NOMO-1 (cell line): ENCODE data around the gene NRK.
"Not testable (repeated sequence)": the region's sequence is repeated elsewhere in the genome, so short reads cannot be mapped to it uniquely, and the experiment has no call there.

Source experiments
- DNase-seq, 2 experiments: peaks; one replicate each; lab custom pipeline; 2025; ENCODE audit not compliant: unreplicated experiment in 2 of 2; lab: John Stamatoyannopoulos, UW

Gene NRK

DNA sequence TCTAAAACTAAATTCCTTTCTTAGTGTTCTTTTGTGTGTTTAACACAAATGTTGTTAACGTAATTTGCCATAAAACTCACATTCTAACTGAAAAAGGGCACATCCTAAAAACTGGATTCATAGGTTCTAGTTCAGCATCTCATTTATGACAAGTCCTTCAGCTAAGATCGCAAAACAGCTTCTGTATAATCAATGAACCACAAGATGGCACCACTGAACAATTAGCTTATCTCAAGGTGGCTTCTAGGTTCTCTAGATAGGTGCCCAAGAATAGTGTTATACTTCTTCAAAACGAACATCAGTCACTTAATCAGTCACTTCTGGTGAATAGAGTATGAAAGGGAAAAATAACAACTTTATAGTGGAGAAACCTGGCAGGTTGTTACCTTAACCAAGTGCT is 54.3 kb downstream of the NRK start:
- DNase-seq: peak in 1 of 2 experiments; percentile 19

DNA sequence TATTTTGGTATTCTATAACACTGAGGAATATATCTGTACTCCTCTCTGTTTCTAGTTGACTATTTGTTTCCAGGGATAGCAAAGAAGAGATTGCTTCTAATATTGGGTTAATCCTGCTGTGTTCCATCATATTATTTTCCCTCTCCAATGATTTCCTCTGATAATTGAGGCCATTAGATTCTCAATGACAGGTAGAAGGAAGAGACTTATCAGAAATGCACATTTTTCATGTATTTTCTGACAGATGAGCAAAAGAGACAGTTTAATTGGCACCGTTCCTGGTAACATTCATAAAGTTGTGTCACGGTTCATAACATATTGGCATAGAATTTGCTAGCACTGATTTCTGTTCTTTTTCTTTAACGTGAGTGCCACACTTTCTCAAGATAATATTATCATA is 58.2 kb downstream of the NRK start:
- no peak for DNase-seq

DNA sequence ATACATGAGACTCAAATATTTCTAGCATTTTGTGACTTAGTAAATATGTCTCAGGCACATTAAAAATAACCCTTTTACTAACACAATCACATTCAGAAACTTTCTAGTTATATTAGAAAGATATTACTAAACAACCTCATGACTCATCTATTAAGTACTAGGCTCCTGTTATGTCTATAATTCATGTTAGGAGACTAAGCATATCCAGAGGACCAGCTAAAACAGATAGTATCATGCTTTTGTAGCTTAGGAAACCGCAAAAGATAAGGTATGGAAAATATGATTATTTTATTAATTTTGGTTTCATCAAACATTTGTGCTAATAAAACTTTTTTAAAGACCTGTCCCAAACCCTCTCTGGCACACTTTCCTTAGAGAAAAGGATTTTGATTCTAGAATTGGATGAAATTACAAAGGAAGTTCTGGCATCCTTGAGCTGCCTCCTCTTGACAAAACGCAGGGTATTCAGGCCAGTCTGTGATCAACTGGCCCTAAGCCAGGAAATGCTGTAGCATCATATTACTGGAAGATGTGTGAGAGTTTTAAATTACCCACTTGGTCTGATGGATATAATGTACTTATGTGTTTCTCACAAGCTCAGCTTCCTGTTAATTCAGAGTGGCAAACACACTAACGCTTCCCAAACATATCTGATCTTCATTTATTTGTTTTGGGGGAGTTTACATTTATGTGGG is 60.4 kb downstream of the NRK start:
- DNase-seq: no peak

DNA sequence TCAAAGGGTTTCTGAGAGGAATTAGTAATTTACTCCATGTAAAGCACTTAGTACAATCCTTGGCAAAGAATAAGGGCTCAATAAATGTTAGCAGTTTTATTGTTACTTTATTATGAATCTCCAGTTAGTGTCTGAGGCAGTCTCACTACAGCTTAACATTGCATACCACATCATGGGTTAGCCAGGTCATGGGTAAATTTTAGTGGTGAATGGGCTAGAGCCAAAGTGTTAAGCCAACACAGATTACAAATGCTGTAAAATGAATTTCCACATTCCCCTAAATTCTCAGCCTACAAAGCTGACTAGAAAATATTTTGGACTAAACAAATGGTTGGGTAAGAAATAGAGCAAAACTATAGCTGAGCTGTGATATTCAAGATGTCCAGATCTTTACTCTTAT is 72.4 kb downstream of the NRK start:
- no peak for DNase-seq

DNA sequence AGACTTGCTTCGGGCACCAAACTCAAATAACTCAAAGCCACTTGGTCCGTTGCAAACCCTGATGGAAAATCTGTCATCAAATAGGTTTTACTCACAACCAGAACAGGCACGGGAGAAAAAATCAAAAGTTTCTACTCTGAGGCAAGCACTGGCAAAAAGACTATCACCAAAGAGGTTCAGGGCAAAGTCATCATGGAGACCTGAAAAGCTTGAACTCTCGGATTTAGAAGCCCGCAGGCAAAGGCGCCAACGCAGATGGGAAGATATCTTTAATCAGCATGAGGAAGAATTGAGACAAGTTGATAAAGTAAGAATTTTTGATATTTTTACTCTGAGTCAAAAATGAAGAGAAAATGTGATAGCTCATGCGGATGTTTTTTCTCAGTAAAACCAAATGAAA is 87.2 kb downstream of the NRK start:
- no peak for DNase-seq

DNA sequence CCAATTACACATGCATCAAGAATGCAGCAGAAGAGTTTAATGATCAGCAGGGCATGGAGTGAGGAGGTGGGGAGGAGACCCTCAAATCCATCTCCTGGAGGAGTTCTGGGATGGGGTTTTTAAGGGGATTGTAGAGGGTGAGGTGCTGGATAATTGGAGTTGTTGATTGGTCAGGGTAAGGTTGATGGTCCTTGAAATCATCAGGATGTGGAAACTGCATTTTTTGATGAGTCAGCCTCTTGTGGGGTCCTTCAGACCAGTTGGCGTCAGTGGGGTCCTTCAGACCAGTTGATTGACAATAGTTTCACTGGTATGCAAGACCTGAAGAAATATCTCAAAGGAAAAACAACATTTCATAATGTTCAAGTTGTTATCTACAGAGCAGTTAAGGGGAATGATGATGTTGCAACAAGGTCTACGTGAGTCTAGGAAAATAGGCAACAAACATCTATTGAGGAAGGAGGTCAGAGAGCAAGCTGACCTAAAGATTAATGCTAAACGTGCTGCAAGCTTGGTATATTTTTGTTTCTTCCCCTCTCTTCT is 88.3 kb downstream of the NRK start:
- no peak for DNase-seq

DNA sequence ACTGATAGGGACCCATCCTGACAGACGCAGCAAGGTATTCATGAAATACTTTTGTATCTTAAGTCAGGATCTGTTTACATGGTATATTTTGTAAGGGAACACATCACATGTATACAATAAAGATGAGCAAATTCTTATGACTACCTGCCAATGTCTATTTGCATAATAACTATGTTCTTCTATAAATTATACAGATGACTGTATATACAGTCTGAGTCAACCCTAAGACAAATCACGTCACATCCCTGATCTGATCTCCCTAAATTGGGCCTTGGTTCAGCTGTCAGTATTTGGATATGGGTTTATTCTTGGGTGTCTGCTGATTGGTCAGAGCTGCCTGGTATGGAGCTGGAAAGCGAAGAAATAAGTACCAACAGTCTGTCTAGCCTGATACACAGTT is 122.9 kb downstream of the NRK start:
- DNase-seq: no peak

DNA sequence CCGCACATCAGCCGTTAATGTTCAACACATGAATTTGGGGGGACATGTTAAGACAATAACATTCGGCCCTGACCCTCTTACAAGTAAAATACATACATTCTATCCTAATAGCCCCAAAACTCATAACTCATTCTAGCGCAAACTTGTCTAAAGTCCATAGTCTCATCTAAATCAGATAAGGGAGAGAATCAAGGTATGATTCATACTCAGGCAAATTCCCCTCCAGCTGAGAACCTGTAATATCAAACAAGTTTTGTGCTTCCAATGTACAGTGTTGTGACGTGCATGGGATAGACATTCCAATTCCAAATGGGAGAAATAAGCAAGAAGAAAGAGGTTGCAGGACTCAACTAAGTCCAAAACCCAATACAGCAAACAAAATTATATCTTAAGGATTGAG is 147.1 kb downstream of the NRK start:
- no peak for DNase-seq

DNA sequence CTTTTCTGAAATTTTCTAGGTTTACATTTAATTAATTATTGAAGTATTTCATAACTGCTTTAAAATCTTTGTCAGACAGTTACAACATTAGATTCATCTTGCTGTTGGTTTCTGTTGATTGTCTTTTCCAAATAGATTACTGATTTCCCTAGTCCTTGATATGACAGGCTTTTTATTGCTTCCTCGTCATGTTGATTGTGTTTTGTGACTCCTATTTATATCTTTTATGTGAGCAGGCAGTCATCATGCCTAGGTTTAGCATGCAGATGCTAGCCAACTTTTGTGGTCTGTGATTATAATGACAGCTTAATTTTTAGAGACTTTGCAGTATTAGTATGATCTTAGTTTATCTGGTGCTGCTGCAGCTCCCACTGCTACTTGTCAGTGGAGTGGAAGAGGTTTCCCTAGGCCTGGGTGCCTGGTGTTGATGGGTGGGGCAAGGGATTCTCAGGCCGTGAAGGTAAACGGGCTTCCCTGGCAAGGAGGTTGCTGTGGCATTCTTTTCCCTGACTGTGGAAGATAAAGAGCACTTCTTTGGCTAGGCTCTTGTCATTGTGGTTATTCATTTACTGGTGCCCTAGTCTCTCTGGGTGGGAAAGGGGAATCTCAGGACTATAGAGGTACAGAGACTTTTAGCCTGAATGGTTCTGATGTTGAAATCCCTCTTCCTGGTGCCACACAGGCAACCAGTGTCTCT is 150.5 kb downstream of the NRK start:
- no peak for DNase-seq

DNA sequence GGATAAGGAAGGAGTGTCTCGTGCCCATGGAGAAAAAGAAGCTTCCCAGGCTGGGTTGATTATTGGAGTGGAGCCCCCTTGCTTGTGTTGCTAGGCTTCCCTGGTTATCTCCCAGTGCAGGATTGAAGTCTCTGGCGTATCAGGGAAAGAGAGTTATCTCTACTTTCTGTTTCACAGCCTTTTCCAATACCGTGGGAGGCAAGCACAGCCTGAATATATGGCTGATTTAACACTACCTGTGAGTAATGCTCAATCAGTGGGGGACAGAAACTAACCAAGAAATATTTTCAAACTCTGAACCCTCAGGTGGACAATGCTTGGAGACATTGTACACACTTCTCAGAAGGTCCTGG is 151.0 kb downstream of the NRK start:
- no peak for DNase-seq

DNA sequence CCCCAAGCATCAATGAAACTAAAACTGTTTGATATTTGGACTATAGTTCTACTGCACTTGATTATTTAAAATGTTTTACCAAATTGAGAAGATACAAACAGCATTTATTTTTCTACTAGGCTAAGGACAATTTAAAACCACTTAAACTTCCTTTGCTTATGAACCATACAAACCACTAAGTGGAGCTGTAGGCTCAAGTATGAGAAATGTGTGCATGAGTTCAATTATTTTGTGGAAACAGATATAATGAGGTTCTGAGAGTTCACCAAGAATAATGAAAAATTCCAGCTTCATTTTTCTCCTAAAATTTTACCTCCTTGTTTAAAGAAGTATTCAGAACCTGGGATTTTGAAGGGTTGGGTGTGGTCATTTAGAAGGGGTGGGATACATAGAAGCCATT is 153.0 kb downstream of the NRK start:
- peak in 1 of 2 experiments; percentile 1 for DNase-seq

DNA sequence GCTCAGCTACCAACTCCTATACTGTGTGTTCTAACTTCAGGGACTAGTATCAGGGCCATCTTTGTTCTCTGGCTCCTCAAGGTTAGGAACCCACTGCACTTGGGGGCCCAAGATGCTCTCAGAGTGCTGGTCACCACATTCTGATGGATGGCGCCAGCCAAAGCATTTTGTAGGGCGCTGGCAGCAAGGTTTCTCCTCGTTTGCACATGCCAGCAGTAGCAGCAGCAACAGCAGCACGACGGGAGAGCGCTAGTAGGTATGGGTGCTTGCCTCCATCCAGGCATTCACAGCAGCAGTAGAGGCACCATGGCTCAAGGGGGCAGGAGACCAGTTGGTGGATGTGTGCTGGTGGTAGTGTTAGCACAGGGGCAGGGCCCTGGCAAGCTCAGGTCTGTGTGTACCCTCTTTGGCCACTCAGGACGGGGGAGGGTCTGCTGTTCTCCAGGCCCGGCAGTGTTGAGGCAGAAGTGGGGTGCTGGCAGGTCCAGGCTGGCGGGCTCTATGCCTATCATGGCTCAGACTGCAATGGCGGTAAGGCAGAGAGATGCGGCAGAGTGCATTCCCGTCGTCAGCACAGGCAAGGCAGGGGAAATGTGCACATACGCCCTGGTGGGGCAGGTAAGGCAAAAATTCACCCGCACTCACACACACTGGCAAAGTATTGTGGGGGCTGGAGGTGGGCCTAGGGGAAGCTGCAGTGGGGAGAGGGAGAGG is 159.6 kb downstream of the NRK start:
- no peak for DNase-seq

DNA sequence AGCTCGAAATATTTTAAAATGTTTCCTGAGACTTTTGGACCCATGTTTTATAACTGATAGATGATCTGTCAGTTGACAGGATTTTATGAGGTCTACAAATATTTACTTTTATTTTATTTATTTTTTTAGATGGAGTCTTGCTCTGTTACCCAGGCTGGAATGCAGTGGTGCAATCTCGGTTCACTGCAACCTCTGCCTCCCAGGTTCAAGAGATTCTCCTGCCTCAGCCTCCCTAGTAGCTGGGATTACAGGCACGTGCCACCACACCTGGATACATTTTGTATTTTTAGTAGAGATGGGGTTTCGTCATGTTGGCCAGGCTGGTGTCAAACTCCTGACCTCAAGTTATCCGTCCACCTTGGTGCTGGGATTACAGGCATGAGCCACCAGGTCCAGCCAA is 166.1 kb downstream of the NRK start:
- DNase-seq: not testable (repeated sequence)

DNA sequence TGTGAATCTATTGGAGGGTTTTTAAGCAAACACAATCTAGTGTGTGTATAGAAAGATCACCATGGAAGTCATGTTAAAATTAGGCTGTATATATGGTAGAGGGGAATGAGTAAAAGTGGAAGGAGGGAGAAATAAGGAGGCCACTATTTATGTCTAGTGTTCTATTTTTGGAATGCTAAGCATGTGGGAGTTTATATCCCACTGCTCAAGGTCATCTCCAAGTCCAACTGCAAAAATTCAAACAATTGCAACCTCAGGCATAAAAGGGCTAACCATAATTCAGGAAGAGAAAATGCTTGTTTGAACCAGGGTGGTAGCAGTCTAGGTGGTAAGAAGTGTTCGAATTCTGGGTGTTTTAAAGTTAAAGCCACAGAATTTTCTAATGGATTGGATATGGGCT is 177.0 kb downstream of the NRK start:
- no peak for DNase-seq

DNA sequence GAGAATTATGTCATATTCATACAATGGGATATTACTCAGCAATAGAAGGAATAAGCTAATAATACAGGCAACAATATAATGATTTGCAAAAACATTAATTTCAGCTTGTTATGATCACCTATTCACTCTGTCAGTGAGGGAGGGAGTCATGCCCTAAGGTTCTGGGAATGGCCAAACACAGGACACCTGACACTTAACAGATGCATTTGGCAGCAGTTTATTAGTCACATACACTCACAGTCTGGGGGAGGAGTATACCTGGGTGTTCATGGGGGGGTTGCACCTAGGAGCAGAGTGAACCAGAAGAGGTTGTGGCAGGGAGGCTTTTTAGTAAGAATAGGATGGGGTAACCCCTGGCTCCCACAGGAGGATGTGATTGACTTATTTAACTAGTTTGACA is 177.9 kb downstream of the NRK start:
- DNase-seq: no peak

DNA sequence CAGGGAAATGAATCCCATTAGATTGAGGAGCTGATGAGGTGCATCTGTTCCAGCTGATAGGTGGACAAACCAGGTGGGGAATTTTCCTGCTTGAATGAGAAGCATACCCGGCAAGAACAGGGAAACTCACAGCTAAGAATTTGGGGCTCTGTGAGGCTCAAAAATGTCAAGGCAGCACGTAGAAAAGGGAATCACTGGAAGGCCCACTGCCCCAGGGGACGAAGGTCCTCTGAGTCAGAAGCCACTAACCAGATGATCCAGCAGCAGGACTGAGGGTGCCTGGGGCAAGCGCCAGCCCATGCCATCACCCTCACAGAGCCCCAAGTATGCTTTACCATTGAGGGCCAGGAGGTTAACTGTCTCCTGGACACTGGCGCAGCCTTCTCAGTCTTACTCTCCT is 178.3 kb downstream of the NRK start:
- DNase-seq: not testable (repeated sequence)

DNA sequence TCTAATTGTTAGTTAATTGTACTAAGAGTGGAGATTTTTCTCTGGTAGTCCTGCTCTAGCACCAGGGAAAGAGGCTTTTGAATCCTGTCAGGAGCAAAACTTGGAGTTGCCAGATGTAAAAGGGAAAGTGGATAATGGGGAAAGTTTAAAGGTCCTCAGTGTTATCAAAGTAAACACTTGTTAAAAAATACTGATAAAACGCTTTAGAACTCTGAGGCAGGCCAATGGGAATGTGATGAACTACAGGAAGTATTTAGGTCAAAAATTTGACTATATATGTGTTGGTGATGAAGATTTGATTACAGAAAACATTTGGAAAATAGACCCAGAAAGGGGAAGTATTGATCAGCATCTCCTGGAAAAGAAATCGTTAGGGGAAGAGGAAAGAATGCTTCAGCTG is 183.3 kb downstream of the NRK start:
- DNase-seq: no peak

DNA sequence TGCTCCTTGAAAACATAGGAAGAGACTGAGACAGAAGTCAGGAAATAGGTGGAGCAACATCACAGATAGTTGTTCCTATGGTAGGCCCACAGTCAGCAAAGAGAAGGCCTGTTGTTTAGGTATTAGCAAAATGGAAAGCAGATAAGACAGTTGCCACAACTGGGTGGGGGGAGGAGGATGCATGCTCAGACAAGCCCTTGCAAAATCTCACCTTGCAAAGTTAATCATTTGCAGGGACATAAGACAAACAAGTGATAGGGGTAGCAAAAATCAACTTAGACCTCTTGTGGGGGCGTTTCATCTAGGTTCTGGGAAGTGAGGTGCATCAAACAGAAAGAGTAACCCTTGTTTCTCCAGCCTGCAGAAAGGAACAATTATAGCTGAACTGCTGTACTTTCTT is 185.5 kb downstream of the NRK start:
- no peak for DNase-seq
